ENCODE results near the gene TANC1.
"Not testable (repeated sequence)": the region's sequence is repeated elsewhere in the genome, so short reads cannot be mapped to it uniquely, and the experiment has no call there.

TANC1 gene

GRCh38 chr2:159029936-159030335, 61.5 kb downstream of the TANC1 start:
- no peak for DNase-seq (ENCODE audit: low read depth in 3 of 3)

DNA sequence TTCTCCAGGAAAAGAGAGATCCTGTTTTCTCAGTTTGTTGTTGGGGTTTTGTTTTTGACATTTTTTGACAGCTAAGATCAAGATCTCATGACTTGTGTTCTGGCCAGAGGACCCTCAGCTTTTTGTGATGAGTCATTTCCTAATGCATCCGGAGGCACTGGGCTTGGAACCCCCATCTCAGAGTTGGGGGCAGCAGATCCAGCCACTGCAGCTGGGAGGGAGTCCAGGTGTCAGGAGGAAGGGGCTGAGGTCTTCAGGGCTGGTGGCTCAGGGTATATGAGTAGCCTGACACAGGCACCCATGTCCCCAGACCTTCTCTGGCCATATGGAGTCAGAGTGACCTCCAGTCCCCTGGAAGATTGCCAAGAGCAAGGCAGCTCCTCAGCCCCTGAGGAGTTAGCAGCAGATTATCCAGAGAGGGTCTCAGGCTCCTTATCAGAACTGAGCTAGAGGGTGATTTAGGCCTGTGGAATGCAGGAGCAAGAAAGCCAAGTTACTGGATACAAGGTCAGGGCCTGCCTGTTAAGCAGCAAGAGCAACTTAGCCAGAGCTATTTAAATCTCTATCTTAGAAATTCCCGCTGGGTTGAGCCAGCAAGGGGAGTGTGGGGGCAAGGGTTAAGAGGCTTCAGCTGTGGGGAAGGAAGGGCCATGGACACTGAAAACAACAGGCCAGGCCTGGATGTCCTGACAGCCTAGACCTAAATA, 62.4 kb downstream of the TANC1 start:
- no peak for DNase-seq (ENCODE audit: low read depth in 3 of 3)

DNA sequence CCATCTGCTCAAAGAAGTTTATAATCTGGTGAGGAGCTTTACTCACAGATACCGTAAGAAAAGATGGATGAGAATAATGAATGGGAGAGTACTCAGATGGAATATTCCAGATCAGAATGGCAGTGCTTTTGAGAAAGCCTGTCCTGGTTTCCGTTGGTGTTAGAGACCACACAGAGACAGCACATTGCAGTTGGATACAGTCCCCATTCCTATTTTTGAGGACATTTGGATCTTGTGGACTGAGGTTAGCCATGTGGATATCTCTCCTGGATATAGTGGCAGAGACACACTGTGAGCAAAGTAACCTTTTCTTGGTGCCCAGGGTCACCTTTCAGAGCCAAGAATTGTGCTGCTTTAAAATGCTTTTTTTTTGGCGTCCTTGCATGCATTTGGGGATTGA, 63.7 kb downstream of the TANC1 start:
- no peak for DNase-seq (ENCODE audit: low read depth in 3 of 3)

GRCh38 chr2:159032580-159032979, 64.1 kb downstream of the TANC1 start:
- DNase-seq (ENCODE audit: low read depth in 3 of 3), result no peak

GRCh38 chr2:159034713-159035112, 66.3 kb downstream of the TANC1 start:
- DNase-seq (ENCODE audit: low read depth in 3 of 3), result no peak

DNA sequence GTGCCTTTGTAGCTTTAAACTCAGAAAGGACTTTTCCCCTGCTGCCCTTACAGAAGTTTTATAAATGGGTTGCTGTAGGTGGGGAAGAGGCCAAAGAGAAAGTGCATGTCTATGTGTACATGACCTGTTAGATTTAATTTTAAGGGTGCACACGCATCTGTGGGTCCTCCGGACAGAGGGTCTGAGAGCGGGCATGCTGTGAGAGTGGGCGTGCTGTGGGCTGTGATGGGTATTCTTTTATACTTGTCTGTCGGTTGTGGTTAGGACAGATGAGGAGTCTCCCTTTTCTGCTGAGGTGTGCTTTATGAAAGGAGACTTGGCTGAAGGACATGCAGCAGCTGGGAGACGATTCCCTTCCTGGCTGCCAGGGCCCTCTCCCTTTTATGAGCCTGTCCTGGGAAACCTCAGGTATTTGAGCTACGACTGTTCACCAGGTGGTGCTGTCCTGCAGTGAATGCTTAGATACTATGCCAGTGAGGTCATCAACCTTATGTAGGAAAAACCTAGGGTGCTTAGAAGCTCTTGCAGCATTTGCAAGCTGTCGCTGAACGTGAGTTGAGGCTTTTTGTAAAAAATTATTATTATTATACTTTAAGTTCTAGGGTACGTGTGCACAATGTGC, 67.5 kb downstream of the TANC1 start:
- no peak for DNase-seq (ENCODE audit: low read depth in 3 of 3)

GRCh38 chr2:159036461-159036860, 68.0 kb downstream of the TANC1 start:
- not testable (repeated sequence) for DNase-seq (ENCODE audit: low read depth in 3 of 3)

DNA sequence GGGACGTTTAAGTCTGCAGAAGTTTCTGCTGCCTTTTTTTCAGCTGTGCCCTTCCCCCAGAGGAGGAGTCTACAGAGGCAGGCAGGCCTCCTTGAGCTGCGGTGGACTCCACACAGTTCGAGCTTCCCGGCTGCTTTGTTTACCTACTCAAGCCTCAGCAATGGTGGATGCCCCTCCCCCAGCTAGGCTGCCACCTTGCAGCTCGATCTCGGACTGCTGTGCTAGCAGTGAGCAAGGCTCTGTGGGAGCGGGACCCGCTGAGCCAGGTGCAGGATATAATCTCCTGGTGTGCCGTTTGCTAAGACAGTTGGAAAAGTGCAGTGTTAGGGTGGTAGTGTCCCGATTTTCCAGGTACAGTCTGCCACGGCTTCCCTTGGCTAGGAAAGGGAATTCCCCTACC, 72.9 kb downstream of the TANC1 start:
- not testable (repeated sequence) for DNase-seq (ENCODE audit: low read depth in 3 of 3)

DNA sequence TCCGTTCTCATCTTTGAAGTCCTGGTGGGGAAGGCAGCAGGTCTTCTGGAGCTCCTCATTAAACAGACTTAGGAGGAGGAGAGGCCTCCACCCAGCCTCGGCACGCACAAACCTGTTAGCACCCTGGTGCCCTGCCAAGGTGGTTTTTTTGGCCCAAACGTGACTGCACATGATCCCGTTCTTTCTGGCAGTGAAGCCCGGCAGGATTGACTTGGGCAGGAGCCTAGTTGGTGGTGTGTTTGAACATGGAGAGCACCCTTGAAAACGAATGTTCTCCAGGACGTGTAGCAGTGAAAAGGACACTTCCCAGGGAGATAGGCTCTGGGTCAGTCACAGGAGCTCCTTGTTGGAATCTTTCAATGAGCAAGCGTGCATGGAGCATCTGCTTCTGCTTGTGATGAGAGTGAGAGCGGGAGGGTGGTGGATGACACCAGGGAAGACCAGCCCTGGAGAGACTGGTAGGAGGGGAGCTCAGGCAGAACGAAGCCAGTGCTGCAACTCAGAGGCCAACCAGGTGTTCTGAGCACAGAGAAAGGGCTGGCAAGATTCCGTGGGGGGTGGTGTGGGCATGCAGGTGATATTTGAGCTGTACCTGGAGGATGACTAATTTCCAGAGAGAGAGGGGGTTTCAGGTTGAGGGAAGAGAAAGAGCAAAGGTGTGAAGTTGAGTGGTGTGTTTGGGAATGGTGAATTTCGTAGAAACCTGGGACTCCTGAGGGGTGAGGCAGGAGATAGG, 73.8 kb downstream of the TANC1 start:
- no peak for DNase-seq (ENCODE audit: low read depth in 3 of 3)

DNA sequence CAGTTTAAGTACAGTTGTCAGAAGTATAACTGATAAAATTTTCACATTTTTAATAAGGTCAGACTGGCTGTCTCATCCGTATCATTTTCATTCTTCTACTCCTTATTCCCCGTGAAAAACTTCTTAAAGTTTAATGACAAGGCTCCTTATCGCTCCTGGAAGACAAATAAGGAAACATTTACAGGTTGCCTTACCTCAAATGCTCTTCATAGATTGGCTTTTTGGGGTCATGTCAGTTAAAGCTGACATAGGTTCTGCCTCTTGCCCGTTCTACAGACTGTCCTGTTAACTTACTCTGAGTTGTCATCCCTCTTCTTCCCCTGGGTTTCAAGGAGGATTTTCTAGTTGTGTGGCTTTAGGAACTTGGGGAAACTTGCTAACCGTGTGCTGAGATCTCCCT, 75.3 kb downstream of the TANC1 start:
- DNase-seq (ENCODE audit: low read depth in 3 of 3), result no peak

DNA sequence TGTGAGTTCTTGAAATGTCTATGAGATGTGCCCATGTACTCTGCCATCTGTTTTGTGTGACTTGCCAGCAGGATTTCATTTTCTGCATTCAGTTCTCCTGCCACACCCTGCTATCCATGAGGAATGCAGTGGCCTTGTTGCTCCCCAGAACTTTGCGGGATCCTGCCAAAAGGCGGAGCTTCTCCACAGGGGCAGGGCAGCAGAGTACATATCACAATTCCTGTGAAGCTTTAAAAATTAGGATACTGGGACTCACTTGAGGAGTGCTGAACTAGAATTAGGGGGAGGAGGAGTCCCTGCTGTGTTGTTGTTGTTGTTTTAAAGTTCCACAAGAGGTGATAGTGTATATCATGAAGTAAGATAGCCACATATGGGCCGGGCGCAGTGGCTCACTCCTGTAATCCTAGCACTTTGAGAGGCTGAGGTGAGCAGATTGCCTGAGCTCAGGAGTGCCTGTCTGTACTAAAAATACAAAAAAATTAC, 76.4 kb downstream of the TANC1 start:
- no peak for DNase-seq (ENCODE audit: low read depth in 3 of 3)

DNA sequence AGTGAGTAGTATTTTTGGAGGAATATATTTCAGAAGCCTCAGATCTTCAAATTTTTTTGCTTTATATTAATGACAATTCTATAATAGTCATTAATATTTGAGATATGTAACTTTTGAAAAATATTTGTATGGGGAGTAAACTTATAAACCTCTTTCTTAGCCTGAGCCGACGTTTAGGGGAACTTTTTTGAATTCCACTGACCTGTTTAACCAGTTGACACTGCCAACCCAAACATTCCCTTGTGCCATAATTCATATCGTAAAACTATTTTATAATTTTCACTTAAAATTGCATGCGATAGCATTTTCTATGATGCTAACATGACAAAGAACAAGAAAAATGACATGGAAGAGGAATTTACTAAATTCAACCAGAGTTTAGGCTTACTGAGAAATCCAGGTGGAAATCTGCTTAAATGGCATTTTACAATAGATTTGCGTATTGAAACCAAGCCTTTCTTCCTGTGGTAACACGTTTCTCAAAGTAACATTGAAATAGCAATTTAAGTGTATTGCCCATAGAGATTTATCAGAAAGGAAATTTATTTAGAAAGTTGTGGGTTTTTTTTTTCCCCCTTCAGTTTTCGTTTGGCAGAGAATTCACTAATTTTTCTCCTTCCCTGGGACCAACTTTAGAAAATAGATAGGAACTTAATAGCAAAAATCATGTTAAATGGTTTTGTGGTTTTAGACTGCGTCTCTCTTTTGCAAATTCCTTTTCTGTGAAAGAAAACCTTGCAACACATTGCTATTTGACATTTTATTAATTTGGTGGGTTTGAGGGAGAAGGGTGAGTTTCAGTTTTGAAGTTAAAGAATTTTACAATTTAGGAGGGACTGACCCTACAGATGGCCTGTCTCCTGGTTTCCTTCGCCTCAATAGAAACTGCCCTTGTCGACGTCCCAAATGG, 77.4 kb downstream of the TANC1 start:
- no peak for DNase-seq (ENCODE audit: low read depth in 3 of 3)

- DNase-seq (ENCODE audit: low read depth in 3 of 3), result no peak
Observed at GRCh38 chr2:159046966-159047365, 78.5 kb downstream of the TANC1 start.

- DNase-seq (ENCODE audit: low read depth in 3 of 3), result no peak
Observed at GRCh38 chr2:159050426-159050825, 82.0 kb downstream of the TANC1 start.

DNA sequence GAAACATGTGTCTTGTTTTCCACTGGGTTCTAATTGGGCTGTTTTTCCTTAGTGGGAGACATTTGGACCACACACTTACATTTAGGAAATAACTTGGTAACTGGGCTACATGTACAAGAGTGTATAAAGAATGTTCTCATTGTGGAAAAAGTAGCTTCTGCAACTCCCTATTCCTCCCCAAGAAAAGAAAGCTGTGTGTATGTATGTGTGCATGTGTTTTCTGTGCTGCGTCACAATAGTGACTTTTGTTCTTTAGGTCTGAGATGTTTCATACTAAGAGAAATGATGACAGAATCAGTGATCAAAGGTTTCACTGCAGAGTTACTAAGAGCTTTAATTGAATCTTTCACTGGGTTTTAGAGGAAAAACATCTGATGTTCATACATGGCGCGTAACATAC, 82.7 kb downstream of the TANC1 start:
- DNase-seq (ENCODE audit: low read depth in 3 of 3), result no peak

- DNase-seq (ENCODE audit: low read depth in 3 of 3), result no peak
Observed at GRCh38 chr2:159051661-159052060, 83.2 kb downstream of the TANC1 start.

DNA sequence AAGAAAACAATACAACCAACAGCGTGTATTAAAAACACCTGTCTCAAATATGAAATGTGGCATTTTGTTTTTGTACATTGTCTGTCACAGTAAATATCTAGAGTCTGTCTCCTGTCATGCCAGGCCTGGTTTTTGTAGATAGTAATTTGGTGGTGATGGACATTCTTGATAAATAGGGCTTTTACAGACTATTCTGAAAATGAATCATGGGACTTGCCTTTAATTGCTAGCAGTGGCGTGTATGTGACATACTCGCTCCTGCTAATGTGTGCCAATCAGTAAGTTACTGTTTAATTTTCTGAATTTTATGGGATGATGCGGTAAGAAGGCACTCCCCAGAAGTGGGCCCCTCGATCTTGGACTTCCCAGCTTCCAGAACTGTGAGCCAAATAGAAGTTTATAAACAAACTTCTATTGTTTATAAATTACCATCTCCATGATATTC, 83.7 kb downstream of the TANC1 start:
- no peak for DNase-seq (ENCODE audit: low read depth in 3 of 3)

- no peak for DNase-seq (ENCODE audit: low read depth in 3 of 3)
Observed at GRCh38 chr2:159053161-159054031, 85.0 kb downstream of the TANC1 start.

DNA sequence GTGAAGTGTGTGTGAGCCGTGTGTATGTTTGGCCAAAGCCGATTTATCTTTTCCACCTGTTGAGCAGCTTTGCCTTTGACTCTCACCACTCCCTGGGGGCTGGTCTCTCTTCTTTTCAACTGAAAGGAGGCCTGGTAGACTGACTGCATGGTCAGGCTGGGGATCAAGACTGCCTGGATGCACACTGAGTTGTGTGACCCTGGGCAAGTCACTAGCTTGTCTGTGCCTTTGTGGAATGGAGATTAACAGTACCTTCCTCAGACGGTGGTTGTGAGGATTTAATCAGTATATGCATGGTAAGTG, 85.5 kb downstream of the TANC1 start:
- no peak for DNase-seq (ENCODE audit: low read depth in 3 of 3)

- DNase-seq (ENCODE audit: low read depth in 3 of 3), result no peak
Observed at GRCh38 chr2:159054985-159055384, 86.5 kb downstream of the TANC1 start.

- no peak for DNase-seq (ENCODE audit: low read depth in 3 of 3)
Observed at GRCh38 chr2:159060518-159060917, 92.1 kb downstream of the TANC1 start.
